HG02623 (cell line): Measurements from ENCODE around the gene LYL1.

Experiments used
- ATAC-seq: cut with Tn5 transposase; IDR thresholded peaks from one replicate; pipeline ENCODE4 v1.9.1; 2021; ENCODE audit warnings: moderate library complexity; ENCODE audit not compliant: unreplicated experiment

Gene LYL1

GRCh38 chr19:13094771-13095392 is 7.8 kb downstream of the LYL1 start:
- no peak for ATAC-seq

GRCh38 chr19:13094106-13094504 is 8.6 kb downstream of the LYL1 start:
- no peak for ATAC-seq

- ATAC-seq, result no peak
These were observed 9.1 kb downstream of the LYL1 start for GRCh38 chr19:13093407-13094105.

GRCh38 chr19:13092606-13093235 is 9.9 kb downstream of the LYL1 start:
- no peak for ATAC-seq

- no peak for ATAC-seq
These were observed 10.5 kb downstream of the LYL1 start for GRCh38 chr19:13092158-13092543.

- ATAC-seq, result no peak
These were observed 11.1 kb downstream of the LYL1 start for GRCh38 chr19:13091400-13092157.

- ATAC-seq, result no peak
These were observed 12.0 kb downstream of the LYL1 start for GRCh38 chr19:13090511-13091231.

GRCh38 chr19:13089857-13090507 is 12.7 kb downstream of the LYL1 start:
- no peak for ATAC-seq

GRCh38 chr19:13089139-13089856 is 13.4 kb downstream of the LYL1 start:
- ATAC-seq, result no peak

- no peak for ATAC-seq
These were observed 14.7 kb downstream of the LYL1 start for GRCh38 chr19:13087795-13088537.

GRCh38 chr19:13087295-13087694 is 15.4 kb downstream of the LYL1 start:
- ATAC-seq, result no peak

GRCh38 chr19:13086341-13086740 is 16.3 kb downstream of the LYL1 start:
- no peak for ATAC-seq

GRCh38 chr19:13085666-13086065 is 17.0 kb downstream of the LYL1 start:
- no peak for ATAC-seq

GRCh38 chr19:13083627-13084026 is 19.0 kb downstream of the LYL1 start:
- ATAC-seq, result no peak

GRCh38 chr19:13083008-13083404 is 19.7 kb downstream of the LYL1 start:
- ATAC-seq, result no peak

GRCh38 chr19:13082192-13083007 is 20.3 kb downstream of the LYL1 start:
- no peak for ATAC-seq

GRCh38 chr19:13079542-13079986 is 23.1 kb downstream of the LYL1 start:
- ATAC-seq, result no peak

GRCh38 chr19:13078897-13079541 is 23.6 kb downstream of the LYL1 start:
- ATAC-seq, result no peak
